ENCODE measurements around the gene TOM1L2. TPM values are rescaled to one million over a fixed set of nuclear protein-coding genes. Genes with fewer than 3 reads are reported as not detected.

TOM1L2 gene
- total and polyA plus RNA-seq, 8 donors = 51.2 to 71.2 (median 57.4) TPM

GRCh38 chr17:17847726-17848125, 124.5 kb downstream of the TOM1L2 start:
- ATAC-seq (no peak), DNase-seq (no peak)
- Histone ChIP-seq H3K4me1 (peaks cover 26 to 56% of the 10 kb centered on the region in 2 donors), H3K4me3 (no peak overlapping the region), H3K27ac (peak overlapping the region; percentile 83 to 84), H3K36me3 (peaks cover 0 to 13% of the 10 kb centered on the region in 2 donors), H3K27me3 (no peaks in the 10 kb centered on the region), H3K9me3 (no peaks in the 10 kb centered on the region)
- intact Hi-C loops (cut with DNase I) = no loop called here
- TF ChIP-seq CTCF (IDR thresholded peaks at IDR 0.05) = no peak

- H3K27me3 ChIP-seq = no peaks in the 10 kb centered on the region
- intact Hi-C loops (cut with DNase I) = no loop called here
- no peak overlapping the region for H3K27ac ChIP-seq
- H3K4me3 ChIP-seq = no peak overlapping the region
- no peak for TF ChIP-seq CTCF (IDR thresholded peaks at IDR 0.05)
- DNase-seq = no peak
- H3K9me3 ChIP-seq = no peaks in the 10 kb centered on the region
- H3K36me3 ChIP-seq = peaks cover 0 to 13% of the 10 kb centered on the region in 2 donors
- H3K4me1 ChIP-seq = peaks cover 28 to 56% of the 10 kb centered on the region in 2 donors
- ATAC-seq = no peak
Observed at GRCh38 chr17:17847118-17847689, 125.0 kb downstream of the TOM1L2 start.

- Histone ChIP-seq H3K4me1 (peaks cover 31 to 58% of the 10 kb centered on the region in 2 donors), H3K9me3 (no peaks in the 10 kb centered on the region), H3K4me3 (no peak overlapping the region), H3K27ac (no peak overlapping the region), H3K36me3 (peaks cover 0 to 13% of the 10 kb centered on the region in 2 donors), H3K27me3 (no peaks in the 10 kb centered on the region)
- TF ChIP-seq CTCF (IDR thresholded peaks at IDR 0.05) = no peak
- intact Hi-C loops (cut with DNase I) = no loop called here
- DNase-seq (no peak), ATAC-seq (no peak)
Observed at GRCh38 chr17:17846645-17847044, 125.6 kb downstream of the TOM1L2 start.

- intact Hi-C loops (cut with DNase I) = no loop called here
- H3K27ac ChIP-seq = no peak overlapping the region
- no peaks in the 10 kb centered on the region for H3K9me3 ChIP-seq
- H3K4me3 ChIP-seq = no peak overlapping the region
- no peak for TF ChIP-seq CTCF (IDR thresholded peaks at IDR 0.05)
- peaks cover 0 to 13% of the 10 kb centered on the region in 2 donors for H3K36me3 ChIP-seq
- no peak for ATAC-seq
- no peaks in the 10 kb centered on the region for H3K27me3 ChIP-seq
- no peak for DNase-seq
- peaks cover 32 to 60% of the 10 kb centered on the region in 2 donors for H3K4me1 ChIP-seq
Observed at GRCh38 chr17:17846003-17846402, 126.2 kb downstream of the TOM1L2 start.

- TF ChIP-seq CTCF (IDR thresholded peaks at IDR 0.05) = no peak
- intact Hi-C loops (cut with DNase I) = no loop called here
- peak overlapping the region in 1 of 2 donors; percentile 18 for H3K27ac ChIP-seq
- no peaks in the 10 kb centered on the region for H3K27me3 ChIP-seq
- H3K4me3 ChIP-seq = no peak overlapping the region
- peaks cover 30 to 60% of the 10 kb centered on the region in 2 donors for H3K4me1 ChIP-seq
- ATAC-seq (no peak), DNase-seq (peak in 1 of 4 donors; percentile 62)
- peaks cover 0 to 13% of the 10 kb centered on the region in 2 donors for H3K36me3 ChIP-seq
- H3K9me3 ChIP-seq = no peaks in the 10 kb centered on the region
Observed at GRCh38 chr17:17845046-17845775, 127.0 kb downstream of the TOM1L2 start.
